Omental fat pad (tissue), 4 donors: Measurements from ENCODE around the gene TOP2B. TPM values are rescaled to one million over a fixed set of nuclear protein-coding genes. Genes with fewer than 3 reads are reported as not detected.

Experiments
- ATAC-seq: fragments of 150-250 bp; one replicate; pipeline ENCODE4 v1.9.1; 2016; ENCODE audit warnings: mild to moderate bottlenecking, moderate library complexity; ENCODE audit not compliant: low FRiP score
- DNase-seq: peaks from one replicate; pipeline ENCODE4 v3.0.0-alpha.2; 2019; ENCODE audit warnings: low spot score
- CTCF ChIP-seq, 3 donors: fragments of 450-650 bp; IDR thresholded peaks; one replicate each; pipeline ENCODE4 v1.5.1; 2016 to 2017; ENCODE audit warnings: antibody characterized with exemption in 3 of 3, mild to moderate bottlenecking in 3 of 3, moderate library complexity in 2 of 3
- total RNA-seq, 4 donors: library from RNA; depleted of rRNA; stranded (reverse); fragments of >200 nt; gene quantifications; one replicate each; pipeline ENCODE4 v1.1.0, GENCODE V29; 2016

Gene TOP2B
- total RNA-seq, 4 donors from 2014 or later = 63.0 to 98.0 (median 64.3) TPM

DNA sequence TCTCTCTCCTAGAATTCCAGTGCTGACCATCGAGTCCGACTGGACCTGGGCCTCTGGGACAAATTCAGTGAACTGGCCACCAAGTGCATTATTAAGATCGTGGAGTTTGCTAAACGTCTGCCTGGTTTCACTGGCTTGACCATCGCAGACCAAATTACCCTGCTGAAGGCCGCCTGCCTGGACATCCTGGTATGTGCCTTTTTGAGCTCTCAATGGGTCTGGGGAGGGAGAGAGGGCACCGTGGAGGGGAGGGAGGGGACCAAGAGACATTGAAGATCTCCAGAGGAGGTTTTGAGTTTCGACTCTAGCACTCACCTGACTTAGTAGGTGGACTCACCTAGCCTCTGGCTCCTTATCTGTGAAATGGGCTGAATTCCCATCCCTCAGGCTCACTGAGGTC is 84.2 kb downstream of the TOP2B start:
- DNase-seq = no peak
- no peak for TF ChIP-seq CTCF (IDR thresholded peaks at IDR 0.05)
- no peak for ATAC-seq

GRCh38 chr3:25578059-25578458 is 86.6 kb downstream of the TOP2B start:
- DNase-seq (no peak), ATAC-seq (no peak)
- TF ChIP-seq CTCF (IDR thresholded peaks at IDR 0.05) = no peak

GRCh38 chr3:25576831-25577454 is 87.8 kb downstream of the TOP2B start:
- TF ChIP-seq CTCF (IDR thresholded peaks at IDR 0.05) = no peak
- DNase-seq = no peak
- no peak for ATAC-seq

GRCh38 chr3:25576146-25576545 is 88.6 kb downstream of the TOP2B start:
- DNase-seq (no peak), ATAC-seq (no peak)
- no peak for TF ChIP-seq CTCF (IDR thresholded peaks at IDR 0.05)

DNA sequence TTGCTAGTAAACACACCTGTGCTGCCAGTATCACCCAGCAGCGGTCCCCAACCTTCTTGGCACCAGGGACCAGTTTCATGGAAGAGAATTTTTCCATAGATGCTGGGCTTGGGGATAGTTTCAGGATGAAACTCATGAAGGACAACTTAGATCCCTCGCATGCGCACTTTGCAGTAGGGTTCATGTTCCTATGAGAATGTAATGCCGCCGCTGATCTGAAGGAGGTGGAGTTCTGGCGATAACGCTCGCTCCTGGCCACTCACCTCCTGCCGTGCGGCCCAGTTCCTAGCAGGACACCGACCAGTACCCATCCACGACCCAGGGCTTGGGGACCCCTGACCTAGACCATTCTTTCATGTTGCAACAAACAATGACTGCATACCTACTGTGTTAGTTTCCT is 89.7 kb downstream of the TOP2B start:
- DNase-seq (no peak), ATAC-seq (no peak)
- no peak for TF ChIP-seq CTCF (IDR thresholded peaks at IDR 0.05)

- no peak for TF ChIP-seq CTCF (IDR thresholded peaks at IDR 0.05)
- ATAC-seq = no peak
Observed at GRCh38 chr3:25574172-25574765, 90.4 kb downstream of the TOP2B start.

More at GRCh38 chr3:25574172-25574765, 90.4 kb downstream of the TOP2B start:
- no peak for DNase-seq
